Loucy (cell line): ENCODE data around the gene WRAP73.

Source experiments
- H2AFZ ChIP-seq: fragments of 200-600 bp; sonication (generic); 2 replicates; pipeline ENCODE4 v1.6.0; 2016; ENCODE audit warnings: antibody characterized with exemption, mild to moderate bottlenecking, low read length, moderate library complexity
- H3F3A ChIP-seq: fragments of 200-600 bp; 2 replicates; pipeline ENCODE4 v1.6.0; 2016; ENCODE audit warnings: antibody characterized with exemption, low read depth, mild to moderate bottlenecking
- H3K27me3 ChIP-seq: fragments of 200-600 bp; sonication (generic); 2 replicates; pipeline ENCODE4 v1.6.1; 2014; ENCODE audit warnings: low read length, mild to moderate bottlenecking; ENCODE audit not compliant: insufficient read depth, poor library complexity, severe bottlenecking
- H3K36me3 ChIP-seq: fragments of 200-600 bp; sonication (generic); 2 replicates; pipeline ENCODE4 v1.6.1; 2016; ENCODE audit warnings: low read length; ENCODE audit not compliant: insufficient read depth
- H3K4me1 ChIP-seq: fragments of 200-600 bp; sonication (generic); 2 replicates; pipeline ENCODE4 v1.5.1; 2014; ENCODE audit warnings: low read length, mild to moderate bottlenecking; ENCODE audit not compliant: insufficient read depth, poor library complexity, severe bottlenecking
- H3K4me2 ChIP-seq: fragments of 200-600 bp; sonication (generic); 2 replicates; pipeline ENCODE4 v1.6.0; 2014; ENCODE audit warnings: antibody characterized with exemption, low read length, low read depth, mild to moderate bottlenecking; ENCODE audit not compliant: poor library complexity, severe bottlenecking
- H3K4me3 ChIP-seq: fragments of 200-600 bp; sonication (generic); 2 replicates; pipeline ENCODE4 v1.5.1; 2014; ENCODE audit warnings: low read length, mild to moderate bottlenecking, mixed read lengths; ENCODE audit not compliant: poor library complexity, severe bottlenecking
- H3K79me2 ChIP-seq: fragments of 200-600 bp; sonication (generic); 2 replicates; pipeline ENCODE4 v1.6.1; 2014; ENCODE audit warnings: low read length; ENCODE audit not compliant: insufficient read depth
- H3K9ac ChIP-seq: fragments of 200-600 bp; sonication (generic); 2 replicates; pipeline ENCODE4 v1.6.0; 2014; ENCODE audit warnings: mild to moderate bottlenecking, low read depth, low read length, moderate library complexity; ENCODE audit not compliant: poor library complexity, severe bottlenecking
- H3K9me2 ChIP-seq: fragments of 200-600 bp; sonication (generic); replicated peaks from 2 replicates; pipeline ENCODE4 v1.6.1; 2016; ENCODE audit warnings: low read depth, low read length, mixed read lengths
- H3K9me3 ChIP-seq: fragments of 200-600 bp; sonication (generic); 2 replicates; pipeline ENCODE4 v1.6.1; 2014; ENCODE audit warnings: mild to moderate bottlenecking, antibody characterized with exemption, low read length, low read depth; ENCODE audit not compliant: insufficient read depth
- H4K20me1 ChIP-seq: fragments of 200-600 bp; sonication (generic); 2 replicates; pipeline ENCODE4 v1.6.0; 2014; ENCODE audit warnings: antibody characterized with exemption, low read length, mild to moderate bottlenecking; ENCODE audit not compliant: insufficient read depth, poor library complexity, severe bottlenecking
- CTCF ChIP-seq: fragments of 200-600 bp; sonication (generic); conservative IDR thresholded peaks from 2 replicates; pipeline ENCODE4 v1.5.1; 2014; ENCODE audit warnings: mild to moderate bottlenecking, antibody characterized with exemption, low read length
- EZH2phosphoT487 ChIP-seq: fragments of 200-600 bp; IDR thresholded peaks from 2 replicates; pipeline ENCODE4 v1.6.1; 2018; ENCODE audit warnings: antibody characterized with exemption, mild to moderate bottlenecking, moderate library complexity, borderline replicate concordance

The WRAP73 gene

GRCh38 chr1:3645666-3646355, 4.1 kb downstream of the WRAP73 start:
- Histone ChIP-seq H3K4me1 (peaks cover 27% of the 10 kb centered on the region), H3K27me3 (no peaks in the 10 kb centered on the region), H3K36me3 (no peaks in the 10 kb centered on the region), H4K20me1 (no peaks in the 10 kb centered on the region), H3K4me2 (no peak overlapping the region), H3K79me2 (peaks cover 25% of the 10 kb centered on the region), H3K9me3 (no peaks in the 10 kb centered on the region), H3K4me3 (no peak overlapping the region), H3F3A (no peaks in the 10 kb centered on the region), H3K9ac (no peak overlapping the region), H3K9me2 (no peaks in the 10 kb centered on the region), H2AFZ (no peak overlapping the region)
- no peak for TF ChIP-seq CTCF
- TF ChIP-seq EZH2phosphoT487, result no peak

- H3K4me3 ChIP-seq, result no peak overlapping the region
- TF ChIP-seq EZH2phosphoT487 (no peak), CTCF (no peak)
- H3K9me3 ChIP-seq, result no peaks in the 10 kb centered on the region
- H3K9ac ChIP-seq, result no peak overlapping the region
- no peaks in the 10 kb centered on the region for H3K27me3 ChIP-seq
- H3K79me2 ChIP-seq, result peaks cover 25% of the 10 kb centered on the region
- H4K20me1 ChIP-seq, result no peaks in the 10 kb centered on the region
- no peaks in the 10 kb centered on the region for H3K36me3 ChIP-seq
- H3F3A ChIP-seq, result no peaks in the 10 kb centered on the region
- H3K9me2 ChIP-seq, result no peaks in the 10 kb centered on the region
- peaks cover 27% of the 10 kb centered on the region for H3K4me1 ChIP-seq
- H2AFZ ChIP-seq, result no peak overlapping the region
- H3K4me2 ChIP-seq, result no peak overlapping the region
Observed at GRCh38 chr1:3645247-3645646, 4.7 kb downstream of the WRAP73 start.

GRCh38 chr1:3644273-3644672, 5.6 kb downstream of the WRAP73 start:
- H3K4me1 ChIP-seq, result peaks cover 24% of the 10 kb centered on the region
- H3K36me3 ChIP-seq, result no peaks in the 10 kb centered on the region; the same call in 1 of the 2 replicates
- H3K27me3 ChIP-seq, result no peaks in the 10 kb centered on the region
- H4K20me1 ChIP-seq, result no peaks in the 10 kb centered on the region
- no peak overlapping the region for H3K4me3 ChIP-seq
- H3K9me2 ChIP-seq, result no peaks in the 10 kb centered on the region
- no peak overlapping the region for H3K4me2 ChIP-seq
- no peak overlapping the region for H2AFZ ChIP-seq
- peaks cover 20% of the 10 kb centered on the region for H3K79me2 ChIP-seq
- H3K9ac ChIP-seq, result no peak overlapping the region
- TF ChIP-seq EZH2phosphoT487 (no peak), CTCF (no peak)
- H3K9me3 ChIP-seq, result no peaks in the 10 kb centered on the region
- H3F3A ChIP-seq, result no peaks in the 10 kb centered on the region
